Adrenal gland (tissue), 5 donors: ENCODE measurements around the gene FAT1.

ENCODE experiments used
- POLR2A ChIP-seq, 2 donors: fragments of 450-650 bp; IDR thresholded peaks; one replicate each; pipeline ENCODE4 v1.6.1; 2017; ENCODE audit warnings: antibody characterized with exemption in 2 of 2, mild to moderate bottlenecking in 2 of 2, moderate library complexity in 1 of 2
- TF ChIP-seq, protein P1 (sequence below), 6 experiments: fragments of 450-650 bp in 4 of 6; fragments of 200-600 bp in 2 of 6; sonication (generic) in 1 of 6; IDR thresholded peaks; 1 replicate in 5 of 6; 2 replicates in 1 of 6; pipeline versions ENCODE4 v1.5.1 to v1.8.0; 2016 to 2021; ENCODE audit warnings: antibody characterized with exemption in 6 of 6, mild to moderate bottlenecking in 2 of 6, moderate library complexity in 1 of 6
- donor health status: DM: no; HTN: no; CAD: no.

DNA sequence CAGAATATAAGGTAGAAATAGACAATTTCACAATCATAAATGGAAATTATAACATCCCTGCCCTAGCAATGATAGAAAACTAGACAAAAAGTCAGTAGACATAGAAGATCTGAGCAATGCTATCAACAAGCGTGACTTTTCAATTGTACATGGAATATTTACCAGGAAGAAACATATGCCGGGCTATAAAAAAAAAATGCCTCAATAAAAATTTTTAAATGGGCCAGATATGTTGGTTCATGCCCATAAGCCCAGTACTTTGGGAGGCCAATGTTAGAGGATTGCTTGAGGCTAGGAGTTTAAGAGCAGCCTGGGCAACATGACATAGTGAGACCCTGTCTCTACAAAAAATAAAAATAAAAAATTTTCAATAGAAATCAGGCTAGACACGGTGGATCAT lies 163.0 kb downstream of the FAT1 start:
- TF ChIP-seq, protein P1, sequence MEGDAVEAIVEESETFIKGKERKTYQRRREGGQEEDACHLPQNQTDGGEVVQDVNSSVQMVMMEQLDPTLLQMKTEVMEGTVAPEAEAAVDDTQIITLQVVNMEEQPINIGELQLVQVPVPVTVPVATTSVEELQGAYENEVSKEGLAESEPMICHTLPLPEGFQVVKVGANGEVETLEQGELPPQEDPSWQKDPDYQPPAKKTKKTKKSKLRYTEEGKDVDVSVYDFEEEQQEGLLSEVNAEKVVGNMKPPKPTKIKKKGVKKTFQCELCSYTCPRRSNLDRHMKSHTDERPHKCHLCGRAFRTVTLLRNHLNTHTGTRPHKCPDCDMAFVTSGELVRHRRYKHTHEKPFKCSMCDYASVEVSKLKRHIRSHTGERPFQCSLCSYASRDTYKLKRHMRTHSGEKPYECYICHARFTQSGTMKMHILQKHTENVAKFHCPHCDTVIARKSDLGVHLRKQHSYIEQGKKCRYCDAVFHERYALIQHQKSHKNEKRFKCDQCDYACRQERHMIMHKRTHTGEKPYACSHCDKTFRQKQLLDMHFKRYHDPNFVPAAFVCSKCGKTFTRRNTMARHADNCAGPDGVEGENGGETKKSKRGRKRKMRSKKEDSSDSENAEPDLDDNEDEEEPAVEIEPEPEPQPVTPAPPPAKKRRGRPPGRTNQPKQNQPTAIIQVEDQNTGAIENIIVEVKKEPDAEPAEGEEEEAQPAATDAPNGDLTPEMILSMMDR (IDR thresholded peaks at IDR 0.05) = no peak
- TF ChIP-seq POLR2A (IDR thresholded peaks at IDR 0.05) = no peak
